Measurements from ENCODE around the gene FLT4.

Gene FLT4

DNA sequence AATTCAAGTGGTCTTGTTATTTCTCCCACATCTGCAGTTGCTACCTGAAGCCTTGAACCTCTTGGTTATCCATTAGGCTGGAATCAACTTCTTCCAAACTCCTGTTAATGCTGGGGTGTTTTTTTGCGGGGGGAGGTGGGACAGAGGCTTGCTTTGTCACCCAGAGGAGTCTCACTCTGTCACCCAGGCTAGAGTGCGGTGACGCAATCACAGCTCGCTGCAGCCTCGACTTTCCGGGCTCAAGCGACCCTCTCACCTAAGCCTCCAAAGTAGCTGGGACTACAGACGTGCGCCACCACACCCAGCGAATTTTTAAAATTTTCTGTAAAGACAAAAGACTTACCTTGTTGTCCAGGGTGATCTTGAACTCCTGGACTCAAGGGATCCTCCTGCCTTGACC, 62.5 kb downstream of the FLT4 start:
- DNase-seq = no peak

DNA sequence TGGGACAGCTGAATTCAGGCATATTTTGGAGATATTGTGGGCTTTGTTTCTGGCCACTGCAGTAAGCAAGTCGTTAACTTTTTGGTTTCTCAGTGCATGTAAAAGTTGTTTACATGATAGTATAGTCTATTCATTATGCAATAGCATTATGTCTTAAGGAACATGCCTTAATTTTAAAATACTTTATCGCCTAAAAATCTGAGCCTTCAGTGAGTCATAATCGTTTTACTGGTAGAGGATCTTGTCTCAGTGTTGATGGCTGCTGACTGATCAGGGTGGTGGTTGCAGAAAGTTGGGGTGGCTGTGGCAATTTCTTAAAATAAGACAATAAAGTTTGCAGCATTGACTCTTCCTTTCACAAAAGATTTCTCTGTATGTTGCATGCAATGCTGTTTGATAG, 63.2 kb downstream of the FLT4 start:
- no peak for DNase-seq

- DNase-seq = no peak
Measured at GRCh38 chr5:180583738-180584137, 65.7 kb downstream of the FLT4 start.

DNA sequence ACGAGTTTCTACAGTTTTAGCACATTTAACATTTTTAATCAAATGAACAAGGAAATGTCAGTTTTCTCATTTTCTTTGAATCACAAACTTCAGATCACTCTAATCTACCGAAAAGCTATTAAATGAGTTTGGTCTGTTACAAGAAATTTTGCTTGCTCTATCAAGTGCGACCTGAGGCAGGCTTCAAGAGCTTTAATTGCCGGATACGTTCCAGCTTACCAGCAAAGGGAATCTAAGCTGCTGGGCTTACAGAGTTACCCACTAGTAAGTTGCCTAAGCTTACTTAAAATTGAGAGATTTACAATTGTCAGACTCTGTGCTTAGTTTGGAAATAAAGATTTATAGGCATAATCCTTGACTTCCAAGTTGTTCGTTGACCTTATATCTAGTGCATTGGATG, 68.7 kb downstream of the FLT4 start:
- no peak for DNase-seq

DNA sequence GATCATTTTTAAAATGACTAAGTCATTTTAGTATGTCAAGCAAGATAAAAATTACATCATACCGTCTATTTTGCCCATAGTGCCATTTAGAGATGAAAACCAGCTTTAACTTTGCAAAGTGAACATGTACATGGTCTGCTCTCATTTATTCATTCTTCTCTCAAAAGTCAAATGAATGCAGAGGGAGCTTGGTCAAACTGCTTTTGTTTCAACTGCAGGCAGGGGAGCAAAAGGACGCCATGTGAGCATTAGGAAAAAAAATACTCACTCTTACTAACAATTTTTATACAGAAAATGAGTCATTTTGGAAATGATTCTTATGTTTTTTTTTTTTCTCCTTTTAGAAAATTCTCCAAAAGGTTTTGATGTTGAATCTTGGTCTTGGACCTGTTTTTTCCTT, 73.8 kb downstream of the FLT4 start:
- DNase-seq = no peak

- no peak for DNase-seq
Measured at GRCh38 chr5:180568914-180569313, 80.5 kb downstream of the FLT4 start.

GRCh38 chr5:180563994-180564393, 85.4 kb downstream of the FLT4 start:
- DNase-seq = no peak

GRCh38 chr5:180558232-180558631, 91.2 kb downstream of the FLT4 start:
- DNase-seq = no peak

DNA sequence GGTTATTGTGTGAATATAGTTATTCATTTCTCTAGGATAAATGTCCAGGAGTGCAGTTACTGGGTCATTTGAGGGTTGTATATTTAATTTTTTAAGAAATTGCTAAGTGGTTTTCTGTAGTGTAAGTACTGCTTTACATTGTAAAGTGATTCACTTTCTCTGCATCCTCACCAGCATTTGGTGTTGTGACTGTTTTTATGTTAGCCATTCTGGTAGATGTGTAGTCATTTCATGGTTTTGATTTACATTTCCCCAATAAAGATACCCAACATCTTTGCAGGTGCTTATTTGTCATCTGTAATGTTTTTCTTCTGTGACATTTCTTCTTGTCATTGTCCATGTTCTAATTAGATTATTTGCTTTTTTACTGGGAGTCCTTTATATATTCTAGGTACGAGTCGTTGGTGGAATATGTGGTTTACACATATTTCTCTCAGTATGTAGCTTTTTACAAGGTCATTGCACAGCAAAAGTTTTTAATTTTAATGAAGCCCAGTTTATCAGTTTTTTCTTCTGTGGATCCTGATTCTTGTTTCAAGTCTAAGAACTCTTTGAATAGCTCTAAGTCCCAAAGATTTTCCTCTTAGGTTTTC, 92.1 kb downstream of the FLT4 start:
- DNase-seq = no peak

- DNase-seq = no peak
Measured at GRCh38 chr5:180555168-180555921, 94.1 kb downstream of the FLT4 start.

GRCh38 chr5:180553530-180553929, 95.9 kb downstream of the FLT4 start:
- DNase-seq = no peak
